Transverse colon (tissue), 4 donors: ENCODE data around the gene PHF1.

ENCODE experiments used
- CTCF ChIP-seq, 5 experiments: fragments of 200-600 bp in 3 of 5; fragments of 450-650 bp in 2 of 5; sonication (generic) in 3 of 5; IDR thresholded peaks; 1 replicate in 2 of 5; 2 replicates in 3 of 5; pipeline ENCODE4 v1.5.1; 2016 to 2017; ENCODE audit warnings: antibody characterized with exemption in 5 of 5, inconsistent platforms in 3 of 5, mild to moderate bottlenecking in 2 of 5, moderate library complexity in 1 of 5
- EP300 ChIP-seq: sonication (generic); formaldehyde crosslinking; IDR thresholded peaks from one replicate; pipeline ENCODE4 v1.6.1; 2017; ENCODE audit warnings: antibody characterized with exemption, low read depth
- POLR2A ChIP-seq: fragments of 450-650 bp; IDR thresholded peaks from one replicate; pipeline ENCODE4 v1.6.1; 2016; ENCODE audit warnings: antibody characterized with exemption, mild to moderate bottlenecking, moderate library complexity
- POLR2AphosphoS5 ChIP-seq, 3 donors: sonication (generic); formaldehyde crosslinking; IDR thresholded peaks; one replicate each; pipeline ENCODE4 v1.6.1; 2016; ENCODE audit warnings: antibody characterized with exemption in 3 of 3

DNA sequence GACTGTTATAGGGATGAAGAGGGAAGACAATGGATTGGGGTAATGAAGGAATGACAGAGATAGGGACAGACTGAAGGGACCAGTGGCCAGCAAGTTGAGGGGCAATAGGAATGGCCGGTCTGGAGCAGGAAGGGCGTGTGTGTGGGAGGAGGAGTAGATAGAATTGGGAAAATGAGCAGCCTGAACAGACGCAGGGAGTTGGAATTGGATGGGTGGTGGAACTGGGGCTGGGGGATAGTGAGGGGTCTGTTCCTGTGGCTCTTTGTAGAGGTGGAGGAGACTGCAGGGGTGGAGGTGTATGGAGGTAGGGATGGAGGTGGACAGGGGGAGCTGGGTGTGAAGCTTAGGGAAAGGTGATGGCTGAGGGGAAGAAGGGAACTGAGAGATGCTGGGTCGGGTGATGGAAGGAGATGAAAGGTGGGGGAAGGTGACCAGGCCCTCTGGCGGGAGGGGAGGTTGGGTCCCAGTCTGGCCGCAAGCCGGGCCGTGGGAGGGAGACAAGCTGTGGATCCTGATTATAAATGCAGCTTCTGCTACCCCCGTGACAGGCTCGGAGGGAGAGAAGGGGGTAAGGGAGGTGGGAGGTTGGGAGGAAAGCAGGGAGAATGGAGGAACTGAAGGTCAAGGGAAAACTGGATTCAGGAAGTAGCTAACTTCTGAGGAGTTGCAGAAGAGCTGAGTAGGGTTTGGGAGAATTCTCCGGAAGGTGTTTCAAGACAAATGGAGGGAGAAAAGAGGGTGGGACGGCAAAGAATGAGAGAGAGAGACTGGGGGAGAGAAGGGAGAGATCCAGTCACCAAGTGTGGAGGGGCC is 14.2 kb downstream of the PHF1 start:
- TF ChIP-seq POLR2AphosphoS5 (IDR thresholded peaks at IDR 0.05) (no peak), CTCF (IDR thresholded peaks at IDR 0.05) (no peak), EP300 (no peak), POLR2A (no peak)
